ENCODE data around the gene JMJD8.

JMJD8 gene

GRCh38 chr16:677316-678190, 6.6 kb downstream of the JMJD8 start (continued):
- TF ChIP-seq, protein P1, sequence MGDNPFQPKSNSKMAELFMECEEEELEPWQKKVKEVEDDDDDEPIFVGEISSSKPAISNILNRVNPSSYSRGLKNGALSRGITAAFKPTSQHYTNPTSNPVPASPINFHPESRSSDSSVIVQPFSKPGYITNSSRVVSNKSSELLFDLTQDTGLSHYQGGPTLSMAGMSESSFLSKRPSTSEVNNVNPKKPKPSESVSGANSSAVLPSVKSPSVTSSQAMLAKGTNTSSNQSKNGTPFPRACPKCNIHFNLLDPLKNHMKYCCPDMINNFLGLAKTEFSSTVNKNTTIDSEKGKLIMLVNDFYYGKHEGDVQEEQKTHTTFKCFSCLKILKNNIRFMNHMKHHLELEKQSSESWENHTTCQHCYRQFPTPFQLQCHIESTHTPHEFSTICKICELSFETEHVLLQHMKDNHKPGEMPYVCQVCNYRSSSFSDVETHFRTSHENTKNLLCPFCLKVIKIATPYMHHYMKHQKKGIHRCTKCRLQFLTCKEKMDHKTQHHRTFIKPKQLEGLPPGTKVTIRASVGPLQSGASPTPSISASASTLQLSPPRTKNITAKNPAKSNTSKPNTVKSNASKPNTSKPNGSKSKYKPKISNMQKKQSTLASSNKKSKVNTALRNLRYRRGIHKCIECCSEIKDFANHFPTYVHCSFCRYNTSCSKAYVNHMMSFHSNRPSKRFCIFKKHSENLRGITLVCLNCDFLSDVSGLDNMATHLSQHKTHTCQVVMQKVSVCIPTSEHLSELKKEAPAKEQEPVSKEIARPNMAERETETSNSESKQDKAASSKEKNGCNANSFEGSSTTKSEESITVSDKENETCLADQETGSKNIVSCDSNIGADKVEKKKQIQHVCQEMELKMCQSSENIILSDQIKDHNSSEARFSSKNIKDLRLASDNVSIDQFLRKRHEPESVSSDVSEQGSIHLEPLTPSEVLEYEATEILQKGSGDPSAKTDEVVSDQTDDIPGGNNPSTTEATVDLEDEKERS (tag by site-specific recombination; IDR thresholded peaks at IDR 0.05): no peak
- TF ChIP-seq ZBTB26 (tag by site-specific recombination; optimal IDR thresholded peaks at IDR 0.05): no peak
- TF ChIP-seq ZEB2 (tag by site-specific recombination; IDR thresholded peaks at IDR 0.05): peak; percentile 37; the same call in 1 of the 2 replicates
- TF ChIP-seq ZNF266 (tag by site-specific recombination; IDR thresholded peaks at IDR 0.05; ENCODE audit: low read depth): no peak
- TF ChIP-seq KLF8 (tag by site-specific recombination; IDR thresholded peaks at IDR 0.05): peak; percentile 63; the same call in 1 of the 2 replicates
- TF ChIP-seq GLIS2 (tag by site-specific recombination; IDR thresholded peaks at IDR 0.05): 0 out of 2 replicates have a peak, but pooled peaks have one; percentile 30
- TF ChIP-seq ZNF623 (tag by site-specific recombination; IDR thresholded peaks at IDR 0.05): no peak
- TF ChIP-seq, protein P2, sequence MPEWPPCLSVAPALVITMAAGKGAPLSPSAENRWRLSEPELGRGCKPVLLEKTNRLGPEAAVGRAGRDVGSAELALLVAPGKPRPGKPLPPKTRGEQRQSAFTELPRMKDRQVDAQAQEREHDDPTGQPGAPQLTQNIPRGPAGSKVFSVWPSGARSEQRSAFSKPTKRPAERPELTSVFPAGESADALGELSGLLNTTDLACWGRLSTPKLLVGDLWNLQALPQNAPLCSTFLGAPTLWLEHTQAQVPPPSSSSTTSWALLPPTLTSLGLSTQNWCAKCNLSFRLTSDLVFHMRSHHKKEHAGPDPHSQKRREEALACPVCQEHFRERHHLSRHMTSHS (tag by site-specific recombination; IDR thresholded peaks at IDR 0.05): no peak
- no peak for TF ChIP-seq ZNF121 (tag by site-specific recombination; IDR thresholded peaks at IDR 0.05)
- 0 out of 2 replicates have a peak, but pooled peaks have one; percentile 20 for TF ChIP-seq ZFHX2 (tag by site-specific recombination; conservative IDR thresholded peaks at IDR 0.05)
- TF ChIP-seq ZNF169 (tag by site-specific recombination; IDR thresholded peaks at IDR 0.05): no peak
- TF ChIP-seq ZNF558 (tag by site-specific recombination; IDR thresholded peaks at IDR 0.05): no peak
- TF ChIP-seq ZNF10 (tag by site-specific recombination; IDR thresholded peaks at IDR 0.05): no peak
- no peak for TF ChIP-seq ZNF549 (tag by site-specific recombination; IDR thresholded peaks at IDR 0.05)
- no peak; the same call in 1 of the 2 replicates for TF ChIP-seq ZBTB7A (tag by site-specific recombination; IDR thresholded peaks at IDR 0.05; ENCODE audit: low read depth)
- TF ChIP-seq, protein P3, sequence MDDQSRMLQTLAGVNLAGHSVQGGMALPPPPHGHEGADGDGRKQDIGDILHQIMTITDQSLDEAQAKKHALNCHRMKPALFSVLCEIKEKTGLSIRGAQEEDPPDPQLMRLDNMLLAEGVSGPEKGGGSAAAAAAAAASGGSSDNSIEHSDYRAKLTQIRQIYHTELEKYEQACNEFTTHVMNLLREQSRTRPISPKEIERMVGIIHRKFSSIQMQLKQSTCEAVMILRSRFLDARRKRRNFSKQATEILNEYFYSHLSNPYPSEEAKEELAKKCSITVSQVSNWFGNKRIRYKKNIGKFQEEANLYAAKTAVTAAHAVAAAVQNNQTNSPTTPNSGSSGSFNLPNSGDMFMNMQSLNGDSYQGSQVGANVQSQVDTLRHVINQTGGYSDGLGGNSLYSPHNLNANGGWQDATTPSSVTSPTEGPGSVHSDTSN (CRISPR knock-in tag; IDR thresholded peaks at IDR 0.05): no peak

DNA sequence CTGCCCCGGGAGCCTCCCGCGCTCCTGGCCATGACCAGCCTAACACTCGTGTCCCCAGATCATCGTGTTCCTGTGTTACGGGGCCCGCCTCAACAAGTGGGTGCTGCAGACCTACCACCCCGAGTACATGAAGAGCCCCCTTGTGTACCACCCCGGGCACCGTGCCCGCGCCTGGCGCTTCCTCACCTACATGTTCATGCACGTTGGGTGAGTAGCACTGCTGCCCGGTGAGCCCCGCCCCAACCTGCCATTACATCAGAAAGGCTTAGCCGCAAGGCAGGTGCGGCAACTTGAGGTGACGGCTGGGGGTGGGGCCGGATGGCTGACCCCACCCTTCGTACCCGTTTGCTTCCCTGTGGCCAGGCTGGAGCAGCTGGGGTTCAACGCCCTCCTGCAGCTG, 7.2 kb downstream of the JMJD8 start:
- H3K4me3 ChIP-seq (ENCODE audit: low read depth, low read length): no peak overlapping the region
- H3K27ac ChIP-seq (ENCODE audit: extremely low read depth, low read depth, low read length): no peak overlapping the region
- peaks cover 10% of the 10 kb centered on the region; the same call in 1 of the 2 replicates for H3K4me1 ChIP-seq (ENCODE audit: control insufficient read depth, insufficient read depth, low read length)
- no peaks in the 10 kb centered on the region for H3K9me3 ChIP-seq (ENCODE audit: control insufficient read depth, insufficient read depth, low read depth, low read length)
- POLR2A ChIA-PET: interaction anchor here (2.5 to 2.6 kb wide), 2 partner anchors 9 to 12 kb away, joined by 10 read pairs; partner anchors contain the start of genes RHOT2 and WDR24
- CTCF ChIA-PET: interaction anchor here (1.1 kb wide), 1 partner anchor 10 kb away, joined by 6 read pairs; no protein-coding TSS in a partner anchor
- H3K36me3 ChIP-seq (ENCODE audit: control insufficient read depth in 2 of 2, insufficient read depth in 1 of 2, low read length in 2 of 2): peaks cover 0 to 44% of the 10 kb centered on the region in 2 experiments; a peak in 1 of 3 replicates
- TF ChIP-seq, protein P4, sequence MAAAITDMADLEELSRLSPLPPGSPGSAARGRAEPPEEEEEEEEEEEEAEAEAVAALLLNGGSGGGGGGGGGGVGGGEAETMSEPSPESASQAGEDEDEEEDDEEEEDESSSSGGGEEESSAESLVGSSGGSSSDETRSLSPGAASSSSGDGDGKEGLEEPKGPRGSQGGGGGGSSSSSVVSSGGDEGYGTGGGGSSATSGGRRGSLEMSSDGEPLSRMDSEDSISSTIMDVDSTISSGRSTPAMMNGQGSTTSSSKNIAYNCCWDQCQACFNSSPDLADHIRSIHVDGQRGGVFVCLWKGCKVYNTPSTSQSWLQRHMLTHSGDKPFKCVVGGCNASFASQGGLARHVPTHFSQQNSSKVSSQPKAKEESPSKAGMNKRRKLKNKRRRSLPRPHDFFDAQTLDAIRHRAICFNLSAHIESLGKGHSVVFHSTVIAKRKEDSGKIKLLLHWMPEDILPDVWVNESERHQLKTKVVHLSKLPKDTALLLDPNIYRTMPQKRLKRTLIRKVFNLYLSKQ (tag by site-specific recombination; IDR thresholded peaks at IDR 0.05; ENCODE audit: borderline replicate concordance): no peak
- peak; percentile 88 for TF ChIP-seq SCRT2 (tag by site-specific recombination; IDR thresholded peaks at IDR 0.05)
- TF ChIP-seq ZNF777 (tag by site-specific recombination; IDR thresholded peaks at IDR 0.05; ENCODE audit: borderline replicate concordance): no peak
- TF ChIP-seq ZNF302 (tag by site-specific recombination; IDR thresholded peaks at IDR 0.05; ENCODE audit: low read depth): no peak
- no peak for TF ChIP-seq ZNF311 (tag by site-specific recombination; IDR thresholded peaks at IDR 0.05; ENCODE audit: borderline replicate concordance)
- TF ChIP-seq ELK4 (IDR thresholded peaks at IDR 0.05; ENCODE audit: borderline replicate concordance, low read depth, low read length): no peak
- no peak for TF ChIP-seq MYNN (tag by site-specific recombination; IDR thresholded peaks at IDR 0.05; ENCODE audit: borderline replicate concordance)
- TF ChIP-seq, protein P5, sequence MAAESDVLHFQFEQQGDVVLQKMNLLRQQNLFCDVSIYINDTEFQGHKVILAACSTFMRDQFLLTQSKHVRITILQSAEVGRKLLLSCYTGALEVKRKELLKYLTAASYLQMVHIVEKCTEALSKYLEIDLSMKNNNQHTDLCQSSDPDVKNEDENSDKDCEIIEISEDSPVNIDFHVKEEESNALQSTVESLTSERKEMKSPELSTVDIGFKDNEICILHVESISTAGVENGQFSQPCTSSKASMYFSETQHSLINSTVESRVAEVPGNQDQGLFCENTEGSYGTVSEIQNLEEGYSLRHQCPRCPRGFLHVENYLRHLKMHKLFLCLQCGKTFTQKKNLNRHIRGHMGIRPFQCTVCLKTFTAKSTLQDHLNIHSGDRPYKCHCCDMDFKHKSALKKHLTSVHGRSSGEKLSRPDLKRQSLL (tag by site-specific recombination; IDR thresholded peaks at IDR 0.05): no peak
- no peak for TF ChIP-seq OVOL3 (tag by site-specific recombination; IDR thresholded peaks at IDR 0.05)
- no peak for TF ChIP-seq ZNF324 (tag by site-specific recombination; IDR thresholded peaks at IDR 0.05)

All from HEK293 (cell line).